Endothelial cell of umbilical vein (primary cell): ENCODE results near the gene CYB5R4. TPM values are rescaled to one million over a fixed set of nuclear protein-coding genes. Genes with fewer than 3 reads are reported as not detected.

Source experiments
- BruUV-seq: library from RNA; stranded (reverse); fragments of 400-500 nt; replicated peaks from 2 replicates; lab custom pipeline; 2021; lab: Mats Ljungman, UMichigan
- CTCF ChIA-PET: fragments of 300-600, 350-600 bp; sonication (Branson Sonifier 250); formaldehyde crosslinking; loops from one replicate; lab custom pipeline; 2021; ENCODE audit warnings: antibody characterized with exemption, inconsistent platforms; lab: Charles Lee
- POLR2A ChIA-PET: fragments of 300-600, 350-600 bp; sonication (Branson Sonifier 250); formaldehyde crosslinking; loops from one replicate; lab custom pipeline; 2021; ENCODE audit warnings: antibody characterized with exemption, inconsistent platforms; lab: Charles Lee
- DNase-seq: peaks from one replicate; pipeline ENCODE4 v3.0.0-alpha.2; 2011; ENCODE audit warnings: low read depth, low spot score
- FAIRE-seq: peaks from 2 replicates; lab custom pipeline; 2011; peaks lifted over from hg19 to GRCh38; lab: Jason Lieb, UNC
- H2AFZ ChIP-seq: 2 replicates; pipeline ENCODE4 v1.6.0; 2012; ENCODE audit warnings: low read depth, low read length, control low read depth, inconsistent platforms
- H3K27ac ChIP-seq: 2 replicates; pipeline ENCODE4 v1.5.1; 2011; ENCODE audit warnings: low read depth, mild to moderate bottlenecking, control low read depth, low read length, moderate library complexity; ENCODE audit not compliant: insufficient read depth
- H3K27me3 ChIP-seq, 2 experiments: 2 replicates each; pipeline versions ENCODE4 v1.6.0 to v1.6.1; 2011; ENCODE audit warnings: low read length in 2 of 2, mixed read lengths in 1 of 2; ENCODE audit not compliant: control insufficient read depth in 2 of 2, insufficient read depth in 2 of 2
- H3K36me3 ChIP-seq, 2 experiments: 2 replicates in 1 of 2; 3 replicates in 1 of 2; pipeline ENCODE4 v1.5.1; 2011; ENCODE audit warnings: low read length in 2 of 2, mild to moderate bottlenecking in 1 of 2, moderate library complexity in 1 of 2; ENCODE audit not compliant: control insufficient read depth in 2 of 2, insufficient read depth in 2 of 2; ENCODE audit errors: extremely low read depth in 1 of 2
- H3K4me1 ChIP-seq: 3 replicates; pipeline ENCODE4 v1.5.1; 2011; ENCODE audit warnings: mild to moderate bottlenecking, low read length; ENCODE audit not compliant: control insufficient read depth, insufficient read depth; ENCODE audit errors: extremely low read depth
- H3K4me2 ChIP-seq: 2 replicates; pipeline ENCODE4 v1.6.1; 2011; ENCODE audit warnings: low read length, control low read depth, mixed read lengths; ENCODE audit not compliant: insufficient read depth
- H3K4me3 ChIP-seq, 3 experiments: fragments of 200-600 bp in 1 of 3; sonication (generic), shearing (Covaris generic) in 1 of 3; replicated peaks in 1 of 3; 2 replicates each; pipeline ENCODE4 v1.5.1; 2011 to 2016; ENCODE audit warnings: control low read depth in 3 of 3, low read length in 3 of 3, mild to moderate bottlenecking in 2 of 3, inconsistent platforms in 1 of 3, low read depth in 1 of 3, moderate library complexity in 1 of 3; ENCODE audit not compliant: insufficient read depth in 1 of 3
- H3K79me2 ChIP-seq: 2 replicates; pipeline ENCODE4 v1.6.0; 2012; ENCODE audit warnings: low read length, inconsistent platforms; ENCODE audit not compliant: control insufficient read depth, insufficient read depth
- H3K9ac ChIP-seq: replicated peaks from 2 replicates; pipeline ENCODE3; 2011; ENCODE audit warnings: low read length, control low read depth; ENCODE audit not compliant: insufficient read depth; ENCODE audit errors: extremely low read depth
- H3K9me1 ChIP-seq: replicated peaks from 3 replicates; pipeline ENCODE4 v1.6.0; 2011; ENCODE audit warnings: mild to moderate bottlenecking, low read length; ENCODE audit not compliant: control insufficient read depth, insufficient read depth; ENCODE audit errors: extremely low read depth
- H3K9me3 ChIP-seq: replicated peaks from 2 replicates; pipeline ENCODE4 v1.5.1; 2012; ENCODE audit warnings: low read length, inconsistent platforms; ENCODE audit not compliant: control insufficient read depth, insufficient read depth
- H4K20me1 ChIP-seq: replicated peaks from 2 replicates; pipeline ENCODE3; 2011; ENCODE audit warnings: mild to moderate bottlenecking, low read length; ENCODE audit not compliant: control insufficient read depth, insufficient read depth; ENCODE audit errors: extremely low read depth
- EZH2 ChIP-seq: IDR thresholded peaks from 2 replicates; pipeline ENCODE4 v1.6.1; 2012; ENCODE audit warnings: borderline replicate concordance, low read depth, mild to moderate bottlenecking, moderate library complexity, low read length, inconsistent platforms; ENCODE audit not compliant: severe bottlenecking
- FOS ChIP-seq: IDR thresholded peaks from 2 replicates; pipeline ENCODE4 v1.6.1; 2011; ENCODE audit warnings: mild to moderate bottlenecking, low read length, moderate library complexity, borderline replicate concordance; ENCODE audit not compliant: insufficient read depth
- GATA2 ChIP-seq: IDR thresholded peaks from 2 replicates; pipeline ENCODE4 v1.7.0; 2011; ENCODE audit warnings: low read depth, mild to moderate bottlenecking, moderate library complexity, mixed read lengths, low read length; ENCODE audit not compliant: insufficient read length, insufficient read depth
- JUN ChIP-seq: IDR thresholded peaks from 2 replicates; pipeline ENCODE4 v1.6.1; 2011; ENCODE audit warnings: borderline replicate concordance, low read depth; ENCODE audit not compliant: insufficient read length, insufficient read depth
- MYC ChIP-seq: IDR thresholded peaks from one replicate; pipeline ENCODE4 v1.6.1; 2011; ENCODE audit warnings: mild to moderate bottlenecking, low read depth, low read length
- POLR2A ChIP-seq: IDR thresholded peaks from 2 replicates; pipeline ENCODE4 v1.6.1; 2012; ENCODE audit warnings: low read depth, mild to moderate bottlenecking, control low read depth, low read length
- POLR2AphosphoS5 ChIP-seq: IDR thresholded peaks from 2 replicates; pipeline ENCODE4 v1.6.1; 2012; ENCODE audit warnings: low read depth, mild to moderate bottlenecking, control low read depth, low read length, moderate library complexity; ENCODE audit not compliant: insufficient read depth
- dilution Hi-C: fragments of 300-500 bp; cut with MboI; formaldehyde crosslinking; loops from one replicate; pipeline ENCODE4 v1.15.0; 2019; ENCODE audit warnings: low sequenced_read_pairs; ENCODE audit not compliant: extremely low pct_ligation_motif_present
- intact Hi-C: fragments of 100-400 bp; cut with micrococcal nuclease; formaldehyde crosslinking; loops from one replicate; pipeline ENCODE4 v1.10.0; 2022
- polyA plus RNA-seq, 4 experiments: library from polyadenylated mRNA; depleted of rRNA in 3 of 4; stranded (reverse) in 3 of 4; unstranded in 1 of 4; fragments of >200 nt; gene quantifications; 2 replicates each; pipeline versions ENCODE4 v1.2.1 to v1.2.3, GENCODE V29; 2011 to 2012; ENCODE audit warnings: missing spikeins in 1 of 4
- total RNA-seq: library from RNA; stranded (reverse); gene quantifications from 2 replicates; pipeline ENCODE4 v1.2.3, GENCODE V29; 2021
- TF ChIP-seq, protein P1 (sequence below): IDR thresholded peaks from 2 replicates; pipeline ENCODE4 v1.6.1; 2011; ENCODE audit not compliant: insufficient read depth, insufficient read length
- TF ChIP-seq, protein P2 (sequence below), 2 donors: IDR thresholded peaks; 1 replicate in 1 of 2; 2 replicates in 1 of 2; pipeline ENCODE4 v1.5.1; 2011; ENCODE audit warnings: low read length in 2 of 2, mild to moderate bottlenecking in 2 of 2, moderate library complexity in 2 of 2, control low read depth in 1 of 2, inconsistent platforms in 1 of 2, low read depth in 1 of 2; ENCODE audit not compliant: insufficient read depth in 1 of 2; ENCODE audit errors: extremely low read depth in 1 of 2

The CYB5R4 gene
- total and polyA plus RNA-seq, 2 donors (not counting 3 experiments of a cell fraction or from before 2014, with no cell fraction given), result 3.1 to 13.4 TPM

GRCh38 chr6:83852528-83853177, 6.8 kb upstream of the CYB5R4 start:
- H3K9ac ChIP-seq, result no peak overlapping the region
- peaks cover 13% of the 10 kb centered on the region for H3K4me1 ChIP-seq
- H3K27ac ChIP-seq, result no peak overlapping the region
- H4K20me1 ChIP-seq, result no peaks in the 10 kb centered on the region
- peak overlapping the region in 2 of 3 experiments; percentile 45 to 61 for H3K4me3 ChIP-seq
- CTCF ChIA-PET, result interaction anchor here (1.1 kb wide), 1 partner anchor 237 kb away, joined by 5 read pairs; no protein-coding TSS in a partner anchor
- H3K36me3 ChIP-seq, result no peaks in the 10 kb centered on the region
- peak overlapping the region; percentile 66 for H2AFZ ChIP-seq
- H3K79me2 ChIP-seq, result no peaks in the 10 kb centered on the region
- TF ChIP-seq FOS, result no peak
- TF ChIP-seq GATA2, result no peak
- TF ChIP-seq, protein P1, sequence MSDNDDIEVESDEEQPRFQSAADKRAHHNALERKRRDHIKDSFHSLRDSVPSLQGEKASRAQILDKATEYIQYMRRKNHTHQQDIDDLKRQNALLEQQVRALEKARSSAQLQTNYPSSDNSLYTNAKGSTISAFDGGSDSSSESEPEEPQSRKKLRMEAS, result no peak
- TF ChIP-seq EZH2, result no peak
- TF ChIP-seq POLR2AphosphoS5, result no peak
- TF ChIP-seq, protein P2, sequence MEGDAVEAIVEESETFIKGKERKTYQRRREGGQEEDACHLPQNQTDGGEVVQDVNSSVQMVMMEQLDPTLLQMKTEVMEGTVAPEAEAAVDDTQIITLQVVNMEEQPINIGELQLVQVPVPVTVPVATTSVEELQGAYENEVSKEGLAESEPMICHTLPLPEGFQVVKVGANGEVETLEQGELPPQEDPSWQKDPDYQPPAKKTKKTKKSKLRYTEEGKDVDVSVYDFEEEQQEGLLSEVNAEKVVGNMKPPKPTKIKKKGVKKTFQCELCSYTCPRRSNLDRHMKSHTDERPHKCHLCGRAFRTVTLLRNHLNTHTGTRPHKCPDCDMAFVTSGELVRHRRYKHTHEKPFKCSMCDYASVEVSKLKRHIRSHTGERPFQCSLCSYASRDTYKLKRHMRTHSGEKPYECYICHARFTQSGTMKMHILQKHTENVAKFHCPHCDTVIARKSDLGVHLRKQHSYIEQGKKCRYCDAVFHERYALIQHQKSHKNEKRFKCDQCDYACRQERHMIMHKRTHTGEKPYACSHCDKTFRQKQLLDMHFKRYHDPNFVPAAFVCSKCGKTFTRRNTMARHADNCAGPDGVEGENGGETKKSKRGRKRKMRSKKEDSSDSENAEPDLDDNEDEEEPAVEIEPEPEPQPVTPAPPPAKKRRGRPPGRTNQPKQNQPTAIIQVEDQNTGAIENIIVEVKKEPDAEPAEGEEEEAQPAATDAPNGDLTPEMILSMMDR (IDR thresholded peaks at IDR 0.05; ENCODE audit: extremely low read depth in 1 of 2, insufficient read depth in 1 of 2, low read depth in 1 of 2, low read length in 2 of 2), result no peak
- TF ChIP-seq POLR2A, result no peak
- no peak for TF ChIP-seq JUN
- no peak for TF ChIP-seq MYC
- POLR2A ChIA-PET, result no interaction called here
- FAIRE-seq (no peak), DNase-seq (no peak)
- H3K27me3 ChIP-seq, result peaks cover 24 to 44% of the 10 kb centered on the region in 2 experiments
- intact Hi-C loops (loop anchor here (2.0 kb wide), 1 partner anchor 238 kb away; no protein-coding TSS in a partner anchor), dilution Hi-C loops (no loop called here)
- no TSS peak for BruUV-seq
- no peaks in the 10 kb centered on the region for H3K9me1 ChIP-seq
- H3K4me2 ChIP-seq, result peak overlapping the region; percentile 91
- no peaks in the 10 kb centered on the region for H3K9me3 ChIP-seq
